Aorta (tissue), 5 donors: Measurements from ENCODE around the gene GCSAM. TPM values are rescaled to one million over a fixed set of nuclear protein-coding genes. Genes with fewer than 3 reads are reported as not detected.

ENCODE experiments used
- ATAC-seq: fragments of 200-7000 bp; cut with Tn5 transposase; one replicate; pipeline ENCODE4 v1.9.1; 2022; ENCODE audit warnings: moderate library complexity; ENCODE audit not compliant: low FRiP score
- DNase-seq, 2 donors: peaks; one replicate each; pipeline ENCODE4 v3.0.0-alpha.2; 2020
- H3K27ac ChIP-seq, 2 donors: one replicate each; pipeline ENCODE4 v1.5.1; 2013; ENCODE audit warnings: low read length in 2 of 2, mild to moderate bottlenecking in 2 of 2, moderate library complexity in 2 of 2, control low read depth in 1 of 2, inconsistent platforms in 1 of 2, low read depth in 1 of 2
- H3K27me3 ChIP-seq, 2 donors: one replicate each; pipeline ENCODE4 v1.6.1; 2013; ENCODE audit warnings: control low read depth in 1 of 2, low read length in 1 of 2, mild to moderate bottlenecking in 1 of 2, moderate library complexity in 1 of 2; ENCODE audit not compliant: insufficient read depth in 2 of 2, control insufficient read depth in 1 of 2
- H3K36me3 ChIP-seq, 2 donors: one replicate each; pipeline ENCODE4 v1.6.1; 2013; ENCODE audit warnings: control low read depth in 1 of 2, low read length in 1 of 2, mild to moderate bottlenecking in 1 of 2; ENCODE audit not compliant: insufficient read depth in 2 of 2, control insufficient read depth in 1 of 2
- H3K4me1 ChIP-seq, 2 donors: one replicate each; pipeline ENCODE4 v1.6.1; 2013; ENCODE audit warnings: low read length in 2 of 2, control low read depth in 1 of 2, mild to moderate bottlenecking in 1 of 2, moderate library complexity in 1 of 2; ENCODE audit not compliant: insufficient read depth in 2 of 2, control insufficient read depth in 1 of 2
- H3K4me3 ChIP-seq, 2 donors: one replicate each; pipeline ENCODE4 v1.5.1; 2013; ENCODE audit warnings: low read length in 2 of 2, control low read depth in 1 of 2, mild to moderate bottlenecking in 1 of 2
- H3K9me3 ChIP-seq: one replicate; pipeline ENCODE4 v1.6.1; 2013; ENCODE audit warnings: mild to moderate bottlenecking, low read length; ENCODE audit not compliant: control insufficient read depth
- WGBS, 2 donors: extraction: QIAGEN DNeasy Blood & Tissue Kit; methylation state at CpG; one replicate each; pipeline ENCODE4 v1.1.7; 2013; 5-methylcytosine and 5-hydroxymethylcytosine counted together
- intact Hi-C, 2 donors: fragments of 100-400 bp; cut with DNase I; formaldehyde crosslinking; loops; one replicate each; pipeline versions ENCODE4 v1.14.2 to v1.15.0; 2022
- long read RNA-seq, 2 donors: library from polyadenylated mRNA; unstranded; transcript quantifications; one replicate each; pipeline ENCODE4 v2.0.0, GENCODE V29; 2020 to 2021
- polyA plus RNA-seq, 2 donors: library from polyadenylated mRNA; stranded (reverse); fragments of 200-250 nt; gene quantifications; one replicate each; pipeline ENCODE4 v1.2.3, GENCODE V29; 2013
- total RNA-seq, 2 donors: library from RNA; stranded (reverse); fragmentation: NEBNext Ultra II Directional; extraction: Animal tissue kit (Norgen Biotek cat#: 25700); gene quantifications; one replicate each; pipeline ENCODE4 v1.2.1, GENCODE V29; 2021
- donor health status: healthy with polysubstance abuse.
- donor health status: Bipolar disorder and iron deficiency.
- donor health status: DM: no; HTN: no; CAD: no.
- donor health status: DM: no; HTN: no; CAD: no.
- donor health status: DM: yes; HTN: yes; CAD: no.

The GCSAM gene
- under 1 TPM in 1 of 2 donors, not detected in 1; 0.51 TPM for total RNA-seq
- under 1 TPM in 1 of 2 donors, not detected in 1; 0.10 TPM for polyA plus RNA-seq
- long read RNA-seq, donor 1, partial matches to known transcripts: 0 of 2 reads
- long read RNA-seq, donor 1, other reads (novel, unspliced or antisense): 0 of 2 reads
- long read RNA-seq, donor 2, partial matches to known transcripts: 0 of 1 reads
- long read RNA-seq, donor 2, other reads (novel, unspliced or antisense): 0 of 1 reads

DNA sequence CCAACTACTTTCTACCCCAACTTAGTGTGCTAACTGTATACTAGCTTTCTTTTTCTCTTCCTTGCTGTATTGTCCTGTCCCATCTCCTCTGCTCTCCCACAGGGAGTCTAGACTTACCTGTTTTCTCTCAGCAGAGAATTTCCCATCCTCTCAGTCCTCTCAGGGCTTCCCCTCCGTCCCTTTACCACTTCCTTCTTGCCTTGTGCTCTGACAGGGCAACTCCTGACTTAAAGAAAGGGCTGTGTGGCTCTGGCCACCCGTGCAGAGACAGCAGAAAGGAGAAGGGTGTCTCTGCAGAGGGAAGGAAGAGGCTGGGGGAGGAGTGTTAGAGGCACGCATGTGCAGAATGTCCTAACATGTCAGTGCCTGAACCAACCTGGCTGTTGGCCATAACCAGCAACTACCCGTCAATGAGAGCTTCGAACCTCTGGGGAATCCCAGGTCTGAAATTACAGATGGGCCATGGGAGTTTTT lies at the start of gene GCSAM:
Gene GCSAM, minus strand, starts transcription at position 274 of the 474 bp plus-strand sequence. Its CDS starts 128 bp downstream, at position 146.
- intact Hi-C loops: no loop called here
- no peaks in the 10 kb centered on the region for H3K27me3 ChIP-seq
- no peak within 1 kb of the TSS for H3K4me3 ChIP-seq
- ATAC-seq: peak; percentile 54
- peaks cover 2 to 4% of the 10 kb centered on the region in 2 donors for H3K36me3 ChIP-seq
- no peaks in the 10 kb centered on the region for H3K9me3 ChIP-seq
- DNase-seq: peak in 1 of 2 donors; percentile 83
- 60 to 63% methylated on average over 5 of the region's 5 CpGs for WGBS, 2 donors
- no peak within 1 kb of the TSS for H3K27ac ChIP-seq
- no peaks in the 10 kb centered on the region for H3K4me1 ChIP-seq

DNA sequence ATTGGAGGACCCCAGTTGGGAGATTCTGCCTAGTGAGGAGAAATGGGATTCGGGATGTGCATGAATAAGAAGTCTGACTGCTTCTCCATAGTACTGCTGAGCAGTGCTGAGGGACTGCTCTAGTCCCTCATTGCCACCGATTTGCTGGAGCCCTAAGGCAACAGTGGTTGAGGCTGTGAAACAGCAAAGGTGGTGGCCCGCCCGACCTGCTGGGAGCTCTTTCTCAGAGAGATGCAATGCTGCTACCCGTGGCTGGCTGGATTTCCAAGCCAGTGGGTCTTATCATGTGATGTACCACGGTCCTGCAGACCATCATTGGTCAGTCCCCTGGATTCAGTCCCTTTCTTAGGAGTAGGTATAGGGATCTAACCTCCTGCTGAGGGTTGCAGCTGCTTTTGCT lies 42.6 kb upstream of the GCSAM start:
- DNase-seq: peak in 1 of 2 donors; percentile 17
- no peaks in the 10 kb centered on the region for H3K27me3 ChIP-seq
- no peak for ATAC-seq
- intact Hi-C loops: no loop called here
- H3K4me1 ChIP-seq: no peaks in the 10 kb centered on the region
- H3K9me3 ChIP-seq: no peaks in the 10 kb centered on the region
- H3K36me3 ChIP-seq: no peaks in the 10 kb centered on the region
- WGBS, 2 donors: 86 to 90% methylated on average over 6 of the region's 6 CpGs
- no peak overlapping the region for H3K4me3 ChIP-seq
- H3K27ac ChIP-seq: no peak overlapping the region

DNA sequence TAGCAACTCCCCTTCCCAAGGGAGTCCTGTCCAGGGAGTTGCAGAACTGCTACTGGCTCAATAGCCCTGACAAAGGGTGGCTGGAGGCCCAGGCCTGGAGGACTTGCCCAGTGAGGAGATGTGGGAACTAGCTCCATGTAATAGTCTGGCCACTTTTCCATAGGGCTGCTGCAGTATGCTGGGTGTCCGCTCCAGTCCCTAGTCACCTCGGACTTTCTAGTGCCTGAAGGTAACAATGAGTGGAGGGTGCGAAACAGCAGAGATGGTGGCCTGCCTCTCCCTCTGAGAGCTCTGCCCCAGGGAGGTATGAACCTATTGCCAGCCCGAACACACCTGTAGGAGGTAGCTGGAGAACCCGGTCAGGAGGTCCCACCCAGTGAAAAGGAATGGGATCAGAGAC lies 42.0 kb upstream of the GCSAM start:
- Histone ChIP-seq H3K27ac (no peak overlapping the region), H3K27me3 (no peaks in the 10 kb centered on the region), H3K4me3 (no peak overlapping the region), H3K4me1 (no peaks in the 10 kb centered on the region), H3K36me3 (no peaks in the 10 kb centered on the region), H3K9me3 (no peaks in the 10 kb centered on the region)
- WGBS, 2 donors: 94 to 100% methylated on average over 5 of the region's 5 CpGs
- no peak for ATAC-seq
- no peak for DNase-seq
- intact Hi-C loops: no loop called here

DNA sequence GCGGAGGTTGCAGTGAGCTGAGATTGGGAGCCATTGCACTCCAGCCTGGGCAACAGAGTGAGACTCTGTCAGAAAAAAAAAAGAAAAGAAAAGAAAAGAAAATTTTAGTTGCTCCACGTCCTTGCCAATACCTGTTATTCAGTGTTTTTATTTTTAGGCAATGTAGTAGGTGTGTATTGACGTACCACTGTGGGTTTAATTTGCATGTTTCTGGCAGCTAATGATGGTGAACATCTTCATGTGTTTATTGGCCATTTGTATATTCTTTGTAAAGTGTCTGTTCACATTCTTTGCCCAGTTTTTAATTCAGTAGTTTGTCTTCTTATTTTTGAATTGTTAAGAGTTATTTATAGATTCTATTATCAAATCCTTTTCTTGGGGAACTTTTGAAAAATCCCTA lies 38.1 kb upstream of the GCSAM start:
- Histone ChIP-seq H3K4me1 (no peaks in the 10 kb centered on the region), H3K27me3 (no peaks in the 10 kb centered on the region), H3K27ac (no peak overlapping the region), H3K9me3 (peaks cover 1% of the 10 kb centered on the region), H3K36me3 (no peaks in the 10 kb centered on the region), H3K4me3 (no peak overlapping the region)
- intact Hi-C loops: no loop called here
- DNase-seq (no peak), ATAC-seq (no peak)
- 82 to 89% methylated on average over 3 of the region's 3 CpGs for WGBS, 2 donors

DNA sequence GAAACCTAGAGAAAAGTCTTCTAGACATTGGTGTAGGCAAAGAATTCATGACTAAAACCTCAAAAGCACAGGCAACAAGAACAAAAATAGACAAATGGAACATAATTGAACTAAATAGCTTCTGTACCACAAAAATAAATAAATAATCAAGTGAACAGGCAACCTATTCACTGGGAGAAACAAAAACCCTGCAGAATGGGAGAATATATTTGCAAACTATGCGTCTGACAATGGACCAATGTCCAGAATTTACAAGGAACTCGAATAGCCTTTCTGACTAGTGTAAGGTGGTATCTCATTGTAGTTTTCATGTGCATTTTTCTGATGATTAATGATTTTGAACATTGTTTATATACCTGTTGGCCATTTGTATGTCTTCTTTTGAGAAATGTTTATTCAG lies 37.0 kb upstream of the GCSAM start:
- WGBS, 2 donors: 89 to 92% methylated on average over 2 of the region's 2 CpGs
- H3K4me1 ChIP-seq: no peaks in the 10 kb centered on the region
- DNase-seq (no peak), ATAC-seq (no peak)
- no peak overlapping the region for H3K27ac ChIP-seq
- H3K9me3 ChIP-seq: peaks cover 1% of the 10 kb centered on the region
- intact Hi-C loops: no loop called here
- no peaks in the 10 kb centered on the region for H3K27me3 ChIP-seq
- H3K4me3 ChIP-seq: no peak overlapping the region
- H3K36me3 ChIP-seq: no peaks in the 10 kb centered on the region

GRCh38 chr3:112167758-112168157 lies 34.7 kb upstream of the GCSAM start:
- 81 to 93% methylated on average over 2 of the region's 2 CpGs for WGBS, 2 donors
- no peak overlapping the region for H3K27ac ChIP-seq
- no peaks in the 10 kb centered on the region for H3K27me3 ChIP-seq
- ATAC-seq: no peak
- intact Hi-C loops: no loop called here
- H3K36me3 ChIP-seq: no peaks in the 10 kb centered on the region
- no peak overlapping the region for H3K4me3 ChIP-seq
- H3K9me3 ChIP-seq: peaks cover 1% of the 10 kb centered on the region
- H3K4me1 ChIP-seq: no peaks in the 10 kb centered on the region
- no peak for DNase-seq

DNA sequence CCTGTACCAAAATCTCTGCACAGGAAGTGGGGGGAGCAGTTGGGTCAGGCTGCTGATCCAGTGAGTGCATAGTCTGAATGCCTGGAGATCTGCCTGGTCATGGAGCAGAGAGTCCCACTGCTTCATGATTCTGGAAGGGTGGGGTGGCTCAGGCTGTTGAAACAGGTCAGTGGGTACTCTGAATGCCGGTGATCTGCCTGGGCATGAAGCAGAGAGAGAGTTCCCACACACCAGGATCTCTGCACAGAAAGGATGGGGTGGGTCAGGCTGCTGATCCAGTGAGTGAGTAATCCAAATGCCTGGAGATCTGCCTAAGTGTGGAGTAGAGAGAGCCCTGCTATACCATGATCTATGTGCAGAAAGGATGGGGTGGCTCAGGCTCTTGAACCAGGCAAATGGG lies 16.1 kb upstream of the GCSAM start:
- Histone ChIP-seq H3K27me3 (no peaks in the 10 kb centered on the region), H3K4me1 (no peaks in the 10 kb centered on the region), H3K27ac (no peak overlapping the region), H3K36me3 (no peaks in the 10 kb centered on the region), H3K9me3 (peaks cover 4% of the 10 kb centered on the region), H3K4me3 (no peak overlapping the region)
- WGBS, 2 donors: 90 to 91% methylated on average over 1 of the region's 1 CpG
- intact Hi-C loops: no loop called here
- no peak for ATAC-seq
- DNase-seq: no peak

GRCh38 chr3:112143689-112144088 lies 10.6 kb upstream of the GCSAM start:
- peaks cover 2% of the 10 kb centered on the region for H3K9me3 ChIP-seq
- no peak overlapping the region for H3K4me3 ChIP-seq
- no peaks in the 10 kb centered on the region for H3K4me1 ChIP-seq
- WGBS, 2 donors: 70 to 74% methylated on average over 1 of the region's 1 CpG
- DNase-seq: no peak
- no peak for ATAC-seq
- H3K27ac ChIP-seq: no peak overlapping the region
- intact Hi-C loops: no loop called here
- H3K36me3 ChIP-seq: no peaks in the 10 kb centered on the region
- H3K27me3 ChIP-seq: no peaks in the 10 kb centered on the region

DNA sequence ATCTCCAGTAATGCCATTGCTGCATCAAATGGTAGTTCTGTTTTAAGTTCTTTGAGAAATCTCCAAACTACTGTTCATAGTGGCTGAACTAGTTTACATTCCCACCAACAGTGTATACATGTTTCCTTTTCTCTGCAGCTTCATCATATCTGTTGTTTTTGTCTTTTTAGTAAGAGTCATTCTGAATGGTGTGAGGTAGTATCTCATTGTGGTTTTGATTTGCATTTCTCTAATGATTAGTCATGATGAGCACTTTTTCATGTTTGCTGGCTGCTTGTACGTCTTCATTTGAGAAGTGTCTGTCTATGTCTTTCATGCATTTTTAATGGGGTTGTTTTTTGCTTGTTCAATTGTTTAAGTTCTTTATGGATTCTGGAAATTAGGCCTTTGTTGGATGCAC lies 10.2 kb upstream of the GCSAM start:
- 93 to 94% methylated on average over 1 of the region's 1 CpG for WGBS, 2 donors
- intact Hi-C loops: no loop called here
- Histone ChIP-seq H3K4me1 (no peaks in the 10 kb centered on the region), H3K27me3 (no peaks in the 10 kb centered on the region), H3K27ac (no peak overlapping the region), H3K9me3 (peaks cover 2% of the 10 kb centered on the region), H3K36me3 (no peaks in the 10 kb centered on the region), H3K4me3 (no peak overlapping the region)
- no peak for DNase-seq
- no peak for ATAC-seq
